ENCODE data around the gene TMEM247.
"Not testable (repeated sequence)": the region's sequence is repeated elsewhere in the genome, so short reads cannot be mapped to it uniquely, and the experiment has no call there.

TMEM247 gene

DNA sequence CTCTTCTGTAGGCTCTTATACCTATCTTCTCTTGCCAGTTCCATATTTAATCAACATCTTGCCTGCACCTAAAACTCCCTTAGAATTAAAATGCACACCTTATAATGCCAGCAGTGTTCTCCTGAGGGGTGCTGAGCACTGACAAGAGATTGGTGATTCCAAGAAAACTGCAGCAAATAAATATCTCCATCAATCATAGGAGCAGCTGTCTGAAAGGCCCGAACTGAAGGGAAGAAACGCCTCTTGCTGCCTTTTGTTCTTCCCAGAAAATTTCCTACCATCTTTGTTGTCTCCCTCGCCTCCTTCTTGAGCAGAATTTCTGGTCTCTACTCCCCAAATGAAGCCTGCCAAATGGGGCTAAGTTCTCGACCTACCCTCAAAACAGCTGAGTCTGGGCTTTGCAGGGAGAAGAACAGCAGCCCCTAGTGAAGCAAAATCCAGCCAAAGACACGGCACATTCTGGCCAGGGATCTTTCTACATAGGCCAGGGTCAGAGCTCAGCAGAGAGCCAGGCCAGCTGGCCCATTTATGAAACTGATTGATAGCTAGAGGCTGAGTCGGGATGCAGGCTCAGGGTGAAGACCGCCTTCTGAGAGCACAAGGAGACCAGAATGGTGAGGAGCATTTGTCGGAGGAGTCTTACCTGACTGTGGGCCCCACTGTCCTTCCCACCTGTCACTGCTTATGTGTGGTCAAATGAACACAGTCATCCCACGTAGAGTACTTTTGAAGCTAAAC lies 20.4 kb upstream of the TMEM247 start:
- DNase-seq (ENCODE audit: low spot score), result no peak

DNA sequence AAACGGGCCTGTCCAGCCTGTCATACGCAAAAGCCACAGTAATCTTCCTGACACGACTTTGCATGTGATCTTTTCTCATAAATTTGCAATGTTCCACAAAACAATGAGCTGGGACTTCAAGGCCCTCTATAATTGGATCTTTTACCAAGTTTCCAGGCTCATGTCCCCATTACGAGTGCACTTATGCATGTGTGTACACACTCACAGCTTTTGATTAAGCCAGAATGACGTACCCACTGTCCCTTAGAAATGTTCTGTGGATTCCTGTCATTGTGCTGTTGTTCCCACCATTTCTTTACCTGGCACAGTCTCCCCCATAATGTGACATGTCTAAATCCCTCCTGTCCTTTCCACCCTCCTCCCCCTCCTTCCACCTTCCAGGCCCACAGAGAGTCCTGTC lies 19.7 kb upstream of the TMEM247 start:
- DNase-seq (ENCODE audit: low spot score), result no peak

DNA sequence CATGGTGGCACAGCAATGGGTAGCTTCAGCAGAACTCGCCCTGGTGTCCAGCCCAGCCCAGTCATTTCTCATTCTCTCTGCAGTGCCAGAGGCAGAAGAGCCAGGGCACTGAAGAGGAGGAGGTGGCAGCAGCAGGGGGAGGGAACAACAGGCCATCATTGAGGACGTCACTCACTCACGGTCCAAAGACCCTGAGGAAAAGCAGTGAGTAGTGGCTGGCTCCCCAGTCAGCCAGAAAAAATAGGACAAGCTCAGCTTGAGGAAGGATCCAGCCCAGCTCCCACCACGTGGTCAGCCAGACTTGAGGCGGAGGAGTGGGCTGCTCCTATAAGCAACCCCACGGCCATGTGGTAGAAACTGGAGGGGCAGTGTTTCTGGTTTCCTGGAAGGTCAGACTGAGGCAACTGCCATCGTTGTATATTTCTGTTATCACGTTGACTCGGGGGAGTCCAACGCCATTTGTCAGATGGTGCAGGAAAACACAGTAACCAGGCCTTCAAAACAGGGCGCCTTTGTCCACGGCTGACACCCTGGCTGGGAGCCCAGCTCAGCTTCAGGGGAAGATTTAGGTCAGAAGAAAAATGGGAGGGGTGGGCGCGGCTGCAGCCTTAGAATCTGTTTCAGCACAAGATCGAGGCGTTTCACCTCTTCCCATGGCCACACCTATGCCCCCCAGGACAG lies 19.0 kb upstream of the TMEM247 start:
- DNase-seq (ENCODE audit: low spot score), result no peak

DNA sequence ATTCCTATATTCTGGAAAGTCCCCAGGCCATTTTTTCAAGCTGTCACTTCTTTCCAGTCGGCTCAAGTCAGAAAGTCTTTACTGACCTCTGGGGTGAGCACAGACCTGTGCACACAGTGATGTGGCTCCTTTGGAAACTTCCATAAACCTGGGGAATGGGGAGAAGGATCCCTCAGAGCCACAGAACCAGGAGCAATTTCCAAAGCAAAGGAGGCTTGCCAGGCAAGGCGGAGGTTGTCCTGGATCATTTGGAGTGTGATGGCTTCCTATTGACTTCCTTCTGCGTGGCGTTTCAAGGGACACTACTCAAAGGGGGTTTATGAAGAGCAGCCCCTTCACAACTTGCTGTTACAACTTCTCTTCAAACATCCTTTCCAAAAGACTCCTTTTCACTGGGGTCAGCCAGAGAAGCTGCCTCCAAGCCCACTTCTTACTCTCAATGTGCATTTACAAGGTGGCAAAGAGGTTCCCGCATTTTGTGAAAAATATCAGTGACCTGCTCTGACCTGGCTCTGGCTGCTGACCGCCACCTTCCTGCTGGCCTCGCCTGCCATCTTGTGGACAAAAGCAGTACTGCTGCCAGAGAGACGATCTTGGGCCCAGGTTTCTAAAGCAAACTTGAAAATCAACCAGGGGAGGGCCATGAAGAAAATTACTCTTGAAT lies 18.2 kb upstream of the TMEM247 start:
- DNase-seq (ENCODE audit: low spot score), result peak; percentile 84

DNA sequence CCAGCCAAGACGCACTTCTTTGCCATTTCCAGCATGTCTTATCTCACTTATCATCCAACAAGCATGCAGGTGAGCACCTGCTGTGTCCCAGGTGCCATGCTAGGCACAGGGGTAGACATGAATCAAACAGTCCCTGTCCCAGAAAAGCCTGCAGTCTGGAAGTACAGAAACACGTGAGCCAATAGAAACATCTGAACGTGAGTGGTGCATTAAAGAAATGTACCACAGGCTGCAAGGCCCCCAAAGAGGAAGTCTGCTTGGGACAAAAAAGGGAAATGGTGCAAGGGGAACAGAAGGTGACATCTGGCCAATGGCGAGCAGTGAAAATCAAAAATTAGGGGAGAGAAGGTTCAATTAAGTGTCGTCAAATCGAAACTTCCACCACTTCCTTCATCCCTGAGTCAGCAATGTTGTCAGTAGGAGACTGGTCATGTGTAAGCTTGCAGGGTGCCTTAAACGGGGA lies 17.6 kb upstream of the TMEM247 start:
- DNase-seq (ENCODE audit: low spot score), result no peak

DNA sequence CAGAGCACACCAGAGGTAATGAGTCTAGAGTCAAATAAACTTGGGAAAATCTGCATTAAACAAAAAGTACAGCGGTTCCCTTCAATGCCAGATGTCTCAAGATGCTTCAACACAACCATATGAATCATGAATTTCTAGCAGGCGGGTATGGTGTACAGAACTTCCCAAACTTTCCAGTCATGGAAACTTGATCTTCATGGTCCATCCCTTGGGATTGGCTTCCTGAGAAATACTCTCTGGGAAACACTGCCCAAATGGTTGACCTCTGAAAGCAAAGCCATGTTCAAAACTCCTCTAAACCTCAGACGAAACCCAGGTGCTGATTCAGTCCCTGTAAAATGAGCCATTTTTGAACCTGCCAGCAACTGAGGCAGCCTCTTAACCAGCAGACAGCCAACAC lies 16.4 kb upstream of the TMEM247 start:
- DNase-seq (ENCODE audit: low spot score), result no peak

DNA sequence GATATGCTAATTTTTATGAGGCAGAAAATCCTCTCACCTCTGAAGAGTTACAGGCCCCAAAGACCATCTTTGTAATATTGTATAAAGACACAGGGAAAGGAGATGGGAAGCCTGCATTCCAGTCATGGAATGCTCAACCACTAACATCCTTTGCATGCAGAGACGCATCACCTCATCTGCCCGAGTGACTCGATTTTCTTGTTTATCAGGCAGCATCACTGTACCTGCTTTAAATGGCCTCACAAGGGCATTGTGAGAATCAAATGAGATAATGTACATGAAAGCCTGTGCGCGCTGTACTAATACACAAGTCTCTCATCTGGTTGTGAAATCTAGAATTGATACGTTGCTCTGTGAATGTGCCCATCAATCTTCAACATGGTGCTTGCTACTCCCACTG lies 10.2 kb upstream of the TMEM247 start:
- DNase-seq (ENCODE audit: low spot score), result no peak

DNA sequence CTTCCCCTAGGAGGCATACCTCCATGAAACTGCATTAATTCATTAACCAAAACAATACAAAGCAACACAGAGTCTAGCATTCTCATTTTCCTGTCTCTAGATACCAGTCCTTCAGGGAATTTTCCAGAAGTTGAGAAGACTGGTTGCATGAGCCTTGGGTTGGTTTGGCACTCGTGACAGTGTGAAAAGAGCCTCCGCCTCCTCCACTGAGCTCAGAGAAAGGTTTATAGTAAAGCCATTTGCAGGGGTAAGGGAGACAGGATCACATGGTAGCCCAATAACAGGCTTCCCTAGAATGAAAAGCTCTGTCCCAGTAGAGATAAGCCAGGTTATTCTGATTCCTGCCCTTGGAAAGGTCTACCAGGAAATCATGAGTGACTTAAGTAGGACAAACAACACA lies 9.7 kb upstream of the TMEM247 start:
- DNase-seq (ENCODE audit: low spot score), result no peak

DNA sequence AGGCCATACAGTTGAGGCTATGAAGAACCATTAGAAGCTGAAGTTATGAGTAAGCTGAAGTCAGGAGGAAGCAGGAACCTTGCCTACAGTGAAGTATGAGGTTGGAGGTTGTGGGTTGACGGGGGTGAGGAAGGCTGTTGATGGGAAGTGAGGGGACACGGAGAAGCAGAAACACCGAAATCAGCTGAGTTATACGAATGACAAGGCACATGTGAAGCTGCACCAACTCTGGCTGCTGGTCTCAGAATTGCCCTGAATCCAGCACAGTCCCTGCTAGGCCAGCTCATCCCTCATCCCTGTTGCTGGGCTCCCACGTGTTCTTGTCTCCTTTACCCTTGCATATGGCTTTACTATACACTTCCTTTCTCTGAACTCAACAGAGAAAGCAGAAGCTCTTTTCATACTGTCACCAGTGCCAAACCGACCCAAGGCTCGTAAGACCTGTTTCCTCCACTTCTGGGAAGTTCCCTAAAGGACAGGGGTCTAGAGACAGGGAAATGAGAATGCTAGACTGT lies 9.2 kb upstream of the TMEM247 start:
- DNase-seq (ENCODE audit: low spot score), result no peak

DNA sequence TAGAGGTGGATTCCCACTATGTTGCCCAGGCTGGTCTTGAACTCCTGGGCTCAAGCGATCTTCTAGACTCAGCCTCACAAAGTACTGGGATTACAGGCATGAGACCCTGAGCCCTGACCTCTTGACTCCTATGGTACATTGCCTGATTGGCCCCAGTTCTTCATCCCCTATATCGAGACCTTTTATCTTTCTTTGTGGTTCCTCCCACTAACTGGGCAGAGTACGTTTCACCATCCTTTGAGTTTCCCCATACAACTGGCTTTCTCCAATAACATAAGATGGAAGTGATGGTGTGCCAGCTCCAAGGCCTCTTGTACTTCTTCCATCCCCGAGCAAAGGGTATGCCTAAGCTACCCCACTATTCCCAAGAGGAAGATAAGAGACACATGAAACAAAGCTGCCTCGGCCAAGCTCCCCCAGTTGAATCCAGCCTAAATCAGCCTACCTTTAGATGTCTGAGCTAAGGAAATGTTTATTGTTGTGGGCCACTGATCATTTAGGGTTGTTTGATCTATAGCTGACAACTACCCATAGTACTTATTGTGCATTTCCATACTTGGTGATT lies 8.3 kb upstream of the TMEM247 start:
- no peak for DNase-seq (ENCODE audit: low spot score)

DNA sequence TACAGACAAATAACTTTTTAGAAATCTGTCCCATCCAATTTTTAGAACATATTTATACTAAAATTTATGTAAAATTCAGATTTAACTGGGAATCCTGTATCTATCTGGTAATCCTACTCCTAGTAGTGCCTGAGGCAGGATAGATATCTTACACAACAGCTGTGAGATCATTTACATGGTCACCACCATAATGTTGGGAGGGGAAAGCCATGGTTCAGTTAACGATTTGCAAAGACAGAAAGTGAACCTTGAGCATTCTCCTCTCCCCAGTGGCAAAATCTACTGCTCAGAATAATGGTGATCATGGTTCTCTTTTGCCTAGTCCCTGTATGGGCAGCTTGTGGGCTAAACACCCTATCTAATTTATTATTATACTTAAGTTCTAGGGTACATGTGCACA lies 7.7 kb upstream of the TMEM247 start:
- no peak for DNase-seq (ENCODE audit: low spot score)

DNA sequence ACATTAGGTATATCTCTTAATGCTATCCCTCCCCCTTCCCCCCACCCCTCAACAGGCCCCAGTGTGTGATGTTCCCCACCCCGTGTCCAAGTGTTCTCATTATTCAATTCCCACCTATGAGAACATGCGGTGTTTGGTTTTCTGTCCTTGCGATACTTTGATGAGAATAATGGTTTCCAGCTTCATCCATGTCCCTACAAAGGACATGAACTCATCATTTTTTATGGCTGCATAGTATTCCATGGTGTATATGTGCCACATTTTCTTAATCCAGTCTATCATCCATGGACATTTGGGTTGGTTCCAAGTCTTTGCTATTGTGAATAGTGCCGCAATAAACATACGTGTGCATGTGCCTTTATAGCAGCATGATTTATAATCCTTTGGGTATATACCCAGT lies 7.2 kb upstream of the TMEM247 start:
- DNase-seq (ENCODE audit: low spot score), result not testable (repeated sequence)

DNA sequence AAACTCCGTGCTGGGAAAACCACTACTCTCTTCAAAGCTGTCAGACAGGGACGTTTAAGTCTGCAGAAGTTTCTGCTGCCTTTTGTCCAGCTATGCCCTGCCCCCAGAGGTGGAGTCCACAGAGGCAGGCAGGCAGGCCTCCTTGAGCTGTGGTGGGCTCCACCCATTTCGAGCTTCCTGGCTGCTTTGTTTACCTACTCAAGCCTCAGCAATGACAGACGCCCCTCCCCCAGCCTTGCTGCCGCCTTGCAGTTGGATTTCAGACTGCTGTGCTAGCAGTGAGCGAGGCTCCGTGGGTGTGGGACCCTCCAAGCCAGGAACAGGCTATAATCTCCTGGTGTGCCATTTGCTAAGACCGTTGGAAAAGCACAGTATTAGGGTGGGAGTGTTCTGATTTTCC lies 1.9 kb upstream of the TMEM247 start:
- DNase-seq (ENCODE audit: low spot score), result not testable (repeated sequence)

DNA sequence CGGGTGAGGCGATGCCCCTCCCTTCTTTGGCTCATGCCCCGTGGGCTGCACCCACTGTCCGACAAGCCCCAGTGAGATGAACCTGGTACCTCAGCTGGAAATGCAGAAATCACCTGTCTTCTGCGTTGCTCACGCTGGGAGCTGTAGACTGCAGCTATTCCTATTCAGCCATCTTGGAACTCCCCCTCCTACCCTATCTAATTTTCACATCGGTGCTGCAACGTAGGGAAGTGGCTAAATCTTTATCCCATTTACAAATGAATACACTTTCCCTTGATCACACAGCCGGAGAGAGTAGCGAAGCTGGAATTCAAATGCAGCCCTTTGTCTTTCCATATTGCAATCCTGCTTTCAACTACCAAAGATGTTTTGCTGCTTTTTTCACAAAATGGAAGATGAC lies 1.4 kb upstream of the TMEM247 start:
- DNase-seq (ENCODE audit: low spot score), result no peak

DNA sequence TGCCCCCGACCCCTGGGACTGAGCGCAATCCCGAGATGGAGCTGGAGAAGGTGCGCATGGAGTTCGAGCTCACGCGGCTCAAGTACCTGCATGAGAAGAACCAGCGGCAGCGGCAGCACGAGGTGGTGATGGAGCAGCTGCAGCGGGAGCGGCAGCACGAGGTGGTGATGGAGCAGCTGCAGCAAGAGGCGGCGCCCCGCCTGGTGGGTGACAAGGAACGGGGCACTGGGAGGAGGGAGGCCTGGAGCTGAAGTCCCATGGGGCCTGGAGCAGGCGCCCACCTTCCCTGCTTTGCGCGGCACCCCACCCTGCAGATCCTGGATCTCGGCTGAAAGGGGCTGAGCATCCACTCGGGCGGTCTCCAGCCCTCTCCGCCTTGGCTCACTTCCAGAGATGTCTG lies 1.2 kb downstream of the TMEM247 start:
- DNase-seq (ENCODE audit: low spot score), result no peak

DNA sequence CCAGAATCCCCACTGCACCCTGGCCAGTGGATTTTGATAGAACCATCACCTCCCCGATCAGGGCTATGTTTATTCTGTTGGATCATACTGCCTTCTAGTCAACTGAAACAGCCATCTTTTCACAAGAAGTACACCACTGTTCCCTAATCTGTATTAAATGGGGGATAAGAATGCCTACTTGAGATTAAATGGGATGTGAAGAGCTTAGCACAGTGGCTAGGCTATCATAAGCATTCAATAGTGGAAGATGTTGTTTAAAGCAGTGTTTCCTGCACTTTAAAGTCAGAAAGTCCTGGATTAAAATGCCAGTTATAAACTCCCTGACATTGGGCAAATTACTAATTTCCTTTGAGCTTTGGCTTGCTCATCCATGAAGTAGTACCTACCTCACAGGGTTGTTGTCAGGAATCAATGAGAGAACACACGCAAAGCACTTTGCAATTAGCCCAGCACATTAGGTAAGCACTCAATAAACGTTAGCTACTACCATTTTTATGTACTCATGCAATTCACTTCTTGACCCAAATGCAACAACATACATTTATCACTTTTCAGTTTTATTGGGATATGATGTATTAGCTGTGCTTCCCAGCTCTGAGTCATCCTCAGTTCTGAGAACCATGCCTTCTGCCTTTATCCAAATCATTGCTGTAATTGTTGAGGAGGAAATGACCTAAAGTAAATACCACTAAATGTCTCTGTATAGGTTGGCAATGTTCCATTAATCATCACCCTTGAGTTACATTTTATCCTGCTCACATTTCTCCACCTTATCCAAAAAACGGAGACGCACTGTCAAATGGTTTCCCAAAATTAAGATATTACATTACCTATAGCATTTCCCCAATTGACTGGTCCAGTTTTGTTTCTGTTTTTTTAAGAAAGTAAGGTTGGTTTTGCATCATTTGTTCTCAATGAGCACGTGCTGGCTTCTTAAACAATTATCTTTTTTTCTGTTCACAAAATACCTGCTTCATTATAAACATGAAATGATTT lies 2.1 kb downstream of the TMEM247 start:
- DNase-seq (ENCODE audit: low spot score), result no peak

DNA sequence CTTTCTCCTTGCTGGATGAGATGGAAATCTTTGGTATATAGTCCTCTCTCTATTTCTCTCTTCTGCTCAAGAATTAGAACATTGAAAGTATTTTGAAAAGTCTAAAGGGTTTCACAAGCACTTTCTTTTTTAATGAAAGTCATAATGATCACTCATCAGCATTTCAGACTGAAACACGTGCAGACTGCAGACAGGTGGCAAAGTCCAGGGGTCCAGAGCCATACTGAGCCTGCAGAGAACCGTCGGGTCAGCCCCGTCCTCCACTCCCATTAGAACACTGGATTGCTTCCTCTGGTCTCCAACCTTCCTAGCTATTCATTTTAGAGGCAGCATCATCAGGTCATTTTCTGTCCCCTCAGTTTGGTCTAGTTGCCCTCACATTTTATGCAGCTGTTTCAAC lies 3.1 kb downstream of the TMEM247 start:
- peak; percentile 5 for DNase-seq (ENCODE audit: low spot score)

DNA sequence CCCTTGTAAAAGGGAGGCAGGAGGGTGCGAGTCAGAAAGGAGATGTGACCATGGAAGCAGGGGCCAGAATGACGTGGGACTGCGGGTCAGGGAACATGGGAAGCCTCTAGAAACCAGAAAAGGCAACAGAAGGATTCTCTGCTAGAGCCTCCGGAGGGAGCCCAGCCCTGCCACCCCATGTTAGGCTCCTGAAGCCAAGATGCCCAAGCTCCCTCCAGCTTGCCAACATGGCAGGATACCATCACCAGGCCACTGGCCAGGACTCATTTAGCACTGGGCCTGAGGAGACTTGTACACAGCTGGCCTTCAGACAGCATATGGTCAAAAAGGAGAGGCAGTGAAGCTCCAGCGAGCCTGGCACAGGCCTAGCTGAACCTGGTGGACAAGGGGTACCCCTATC lies 5.6 kb downstream of the TMEM247 start:
- peak; percentile 33 for DNase-seq (ENCODE audit: low spot score)

DNA sequence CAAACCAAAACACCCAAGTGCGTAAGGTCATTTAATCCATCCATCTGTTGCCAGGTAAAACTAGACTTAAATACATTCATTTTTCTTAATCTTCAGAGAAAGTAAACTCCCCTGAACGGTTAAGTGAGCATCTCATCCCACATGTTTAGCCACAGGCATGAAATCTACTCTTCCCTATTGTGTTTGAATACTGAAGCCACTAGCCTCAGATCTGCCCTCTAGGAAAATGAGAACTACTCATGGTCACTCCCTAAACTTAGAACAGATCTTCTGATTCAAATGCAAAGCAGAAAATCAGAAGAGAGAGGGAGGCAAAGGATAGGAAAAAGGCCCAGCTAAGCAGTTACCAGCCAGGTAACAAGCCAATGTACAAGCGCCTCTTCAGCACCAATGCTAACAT lies 7.1 kb downstream of the TMEM247 start:
- DNase-seq (ENCODE audit: low spot score), result no peak

DNA sequence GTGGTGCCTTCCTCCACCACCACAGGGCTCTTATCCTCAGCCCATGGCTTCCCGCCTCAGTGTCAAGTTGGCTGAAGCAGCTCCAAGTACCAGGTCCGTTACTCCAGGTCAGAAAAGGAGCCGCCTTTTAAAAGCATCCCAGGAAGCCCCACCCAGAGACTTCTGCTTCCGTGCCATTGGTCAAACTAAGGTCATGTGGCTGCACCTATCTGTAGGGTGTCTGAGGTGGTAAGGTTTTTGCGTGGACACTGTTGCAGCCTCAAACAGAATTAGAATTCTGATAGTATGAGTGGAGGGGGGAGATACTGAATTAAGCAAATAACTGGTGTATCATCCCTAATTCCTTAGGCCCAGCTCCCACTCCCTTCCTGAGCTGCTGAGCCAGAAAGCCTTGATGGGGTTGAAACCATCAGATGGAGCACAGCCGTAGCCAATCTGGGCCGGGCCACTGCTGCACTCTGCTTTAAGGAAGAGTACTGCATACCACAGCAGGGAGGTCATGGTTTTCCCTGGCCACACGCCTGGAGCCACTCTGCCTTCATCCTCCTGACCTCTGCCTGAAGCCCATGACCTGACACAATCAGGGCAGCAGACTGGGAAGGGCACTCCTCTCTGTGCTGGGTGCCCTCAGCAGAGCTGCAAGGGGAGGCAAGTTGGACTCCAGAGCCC lies 8.4 kb downstream of the TMEM247 start:
- DNase-seq (ENCODE audit: low spot score), result peak; percentile 53

DNA sequence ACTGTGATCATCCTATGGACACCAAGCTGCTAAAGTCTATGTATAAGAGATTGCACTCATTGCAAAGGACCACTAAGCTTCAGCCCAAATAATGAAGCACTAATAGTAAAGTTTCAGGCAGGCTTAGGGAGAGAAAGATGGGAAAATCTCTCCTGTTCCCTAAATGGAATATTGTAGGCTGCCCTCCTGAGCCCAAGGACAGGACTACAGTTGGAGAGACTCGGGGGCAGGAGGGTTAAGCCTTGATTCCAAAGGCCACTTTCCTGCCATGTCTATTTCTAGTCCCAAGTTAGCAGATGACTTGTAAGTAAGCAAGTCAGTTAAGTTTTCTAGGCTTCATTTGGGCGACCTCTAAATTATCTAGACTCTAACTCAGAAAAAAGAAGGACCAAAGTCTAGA lies 9.0 kb downstream of the TMEM247 start:
- DNase-seq (ENCODE audit: low spot score), result no peak
